Measurements from ENCODE around the gene ZNF581. TPM values are rescaled to one million over a fixed set of nuclear protein-coding genes. Genes with fewer than 3 reads are reported as not detected.
A peak's percentile ranks its signal among the peaks of the same experiment; 100 is the strongest.

Gene ZNF581
- polyA plus RNA-seq, 1 donor from 2014 or later = 15.3 TPM

DNA sequence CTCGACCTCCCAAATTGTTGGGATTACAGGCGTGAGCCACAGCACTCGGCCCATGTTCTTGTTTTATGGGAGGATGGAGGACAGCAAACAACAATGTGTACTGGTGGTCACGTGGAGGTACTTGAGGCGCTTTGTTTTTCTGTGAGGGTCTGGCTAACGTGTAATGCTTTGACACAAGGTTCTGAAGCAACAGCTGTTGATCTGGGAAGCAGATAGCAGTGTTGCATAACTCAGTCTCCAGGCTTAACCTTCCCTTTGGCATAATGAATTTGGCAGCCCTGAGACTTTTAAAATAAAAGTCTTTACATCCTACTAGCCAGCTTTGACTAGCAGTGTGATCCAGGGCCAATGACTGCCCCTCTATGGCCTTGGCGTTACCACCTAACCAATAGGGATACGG lies 9.6 kb upstream of the ZNF581 start:
- no peaks in the 10 kb centered on the region for H3K36me3 ChIP-seq (ENCODE audit: insufficient read depth, low read length)
- no peak overlapping the region for H3K9ac ChIP-seq (ENCODE audit: low read length)
- H3K27ac ChIP-seq (ENCODE audit: low read length) = no peak overlapping the region
- H3K4me2 ChIP-seq (ENCODE audit: low read length) = no peak overlapping the region
- H3K9me3 ChIP-seq (ENCODE audit: low read length) = no peaks in the 10 kb centered on the region
- H3K9me2 ChIP-seq (ENCODE audit: insufficient read depth, low read length) = no peaks in the 10 kb centered on the region
- H3F3A ChIP-seq (ENCODE audit: insufficient read depth, low read length, poor library complexity, severe bottlenecking) = no peaks in the 10 kb centered on the region
- no peak overlapping the region for H2AFZ ChIP-seq (ENCODE audit: low read depth, low read length)
- no peak overlapping the region for H3K4me3 ChIP-seq (ENCODE audit: low read length)
- TF ChIP-seq, protein P1, sequence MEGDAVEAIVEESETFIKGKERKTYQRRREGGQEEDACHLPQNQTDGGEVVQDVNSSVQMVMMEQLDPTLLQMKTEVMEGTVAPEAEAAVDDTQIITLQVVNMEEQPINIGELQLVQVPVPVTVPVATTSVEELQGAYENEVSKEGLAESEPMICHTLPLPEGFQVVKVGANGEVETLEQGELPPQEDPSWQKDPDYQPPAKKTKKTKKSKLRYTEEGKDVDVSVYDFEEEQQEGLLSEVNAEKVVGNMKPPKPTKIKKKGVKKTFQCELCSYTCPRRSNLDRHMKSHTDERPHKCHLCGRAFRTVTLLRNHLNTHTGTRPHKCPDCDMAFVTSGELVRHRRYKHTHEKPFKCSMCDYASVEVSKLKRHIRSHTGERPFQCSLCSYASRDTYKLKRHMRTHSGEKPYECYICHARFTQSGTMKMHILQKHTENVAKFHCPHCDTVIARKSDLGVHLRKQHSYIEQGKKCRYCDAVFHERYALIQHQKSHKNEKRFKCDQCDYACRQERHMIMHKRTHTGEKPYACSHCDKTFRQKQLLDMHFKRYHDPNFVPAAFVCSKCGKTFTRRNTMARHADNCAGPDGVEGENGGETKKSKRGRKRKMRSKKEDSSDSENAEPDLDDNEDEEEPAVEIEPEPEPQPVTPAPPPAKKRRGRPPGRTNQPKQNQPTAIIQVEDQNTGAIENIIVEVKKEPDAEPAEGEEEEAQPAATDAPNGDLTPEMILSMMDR (IDR thresholded peaks at IDR 0.05; ENCODE audit: poor library complexity, severe bottlenecking) = no peak
- no peak for TF ChIP-seq EP300 (conservative IDR thresholded peaks at IDR 0.05; ENCODE audit: poor library complexity, severe bottlenecking)
- no peak for TF ChIP-seq MXI1 (conservative IDR thresholded peaks at IDR 0.05; ENCODE audit: poor library complexity, severe bottlenecking)
- TF ChIP-seq SMC3 (conservative IDR thresholded peaks at IDR 0.05; ENCODE audit: poor library complexity) = no peak
- TF ChIP-seq, protein P2, sequence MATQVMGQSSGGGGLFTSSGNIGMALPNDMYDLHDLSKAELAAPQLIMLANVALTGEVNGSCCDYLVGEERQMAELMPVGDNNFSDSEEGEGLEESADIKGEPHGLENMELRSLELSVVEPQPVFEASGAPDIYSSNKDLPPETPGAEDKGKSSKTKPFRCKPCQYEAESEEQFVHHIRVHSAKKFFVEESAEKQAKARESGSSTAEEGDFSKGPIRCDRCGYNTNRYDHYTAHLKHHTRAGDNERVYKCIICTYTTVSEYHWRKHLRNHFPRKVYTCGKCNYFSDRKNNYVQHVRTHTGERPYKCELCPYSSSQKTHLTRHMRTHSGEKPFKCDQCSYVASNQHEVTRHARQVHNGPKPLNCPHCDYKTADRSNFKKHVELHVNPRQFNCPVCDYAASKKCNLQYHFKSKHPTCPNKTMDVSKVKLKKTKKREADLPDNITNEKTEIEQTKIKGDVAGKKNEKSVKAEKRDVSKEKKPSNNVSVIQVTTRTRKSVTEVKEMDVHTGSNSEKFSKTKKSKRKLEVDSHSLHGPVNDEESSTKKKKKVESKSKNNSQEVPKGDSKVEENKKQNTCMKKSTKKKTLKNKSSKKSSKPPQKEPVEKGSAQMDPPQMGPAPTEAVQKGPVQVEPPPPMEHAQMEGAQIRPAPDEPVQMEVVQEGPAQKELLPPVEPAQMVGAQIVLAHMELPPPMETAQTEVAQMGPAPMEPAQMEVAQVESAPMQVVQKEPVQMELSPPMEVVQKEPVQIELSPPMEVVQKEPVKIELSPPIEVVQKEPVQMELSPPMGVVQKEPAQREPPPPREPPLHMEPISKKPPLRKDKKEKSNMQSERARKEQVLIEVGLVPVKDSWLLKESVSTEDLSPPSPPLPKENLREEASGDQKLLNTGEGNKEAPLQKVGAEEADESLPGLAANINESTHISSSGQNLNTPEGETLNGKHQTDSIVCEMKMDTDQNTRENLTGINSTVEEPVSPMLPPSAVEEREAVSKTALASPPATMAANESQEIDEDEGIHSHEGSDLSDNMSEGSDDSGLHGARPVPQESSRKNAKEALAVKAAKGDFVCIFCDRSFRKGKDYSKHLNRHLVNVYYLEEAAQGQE (IDR thresholded peaks at IDR 0.05; ENCODE audit: borderline replicate concordance) = no peak
- TF ChIP-seq TAF1 (IDR thresholded peaks at IDR 0.05; ENCODE audit: low read depth) = no peak
- no peak for TF ChIP-seq RAD21 (conservative IDR thresholded peaks at IDR 0.05)
- no peak for TF ChIP-seq EZH2 (IDR thresholded peaks at IDR 0.05; ENCODE audit: borderline replicate concordance, insufficient read depth, low read length, poor library complexity, severe bottlenecking)
- H4K20me1 ChIP-seq (ENCODE audit: insufficient read depth) = no peaks in the 10 kb centered on the region
- H3K79me2 ChIP-seq (replicated peaks; ENCODE audit: insufficient read depth, low read length) = peaks cover 20% of the 10 kb centered on the region
- no peaks in the 10 kb centered on the region for H3K27me3 ChIP-seq (ENCODE audit: insufficient read depth, low read depth, low read length)

DNA sequence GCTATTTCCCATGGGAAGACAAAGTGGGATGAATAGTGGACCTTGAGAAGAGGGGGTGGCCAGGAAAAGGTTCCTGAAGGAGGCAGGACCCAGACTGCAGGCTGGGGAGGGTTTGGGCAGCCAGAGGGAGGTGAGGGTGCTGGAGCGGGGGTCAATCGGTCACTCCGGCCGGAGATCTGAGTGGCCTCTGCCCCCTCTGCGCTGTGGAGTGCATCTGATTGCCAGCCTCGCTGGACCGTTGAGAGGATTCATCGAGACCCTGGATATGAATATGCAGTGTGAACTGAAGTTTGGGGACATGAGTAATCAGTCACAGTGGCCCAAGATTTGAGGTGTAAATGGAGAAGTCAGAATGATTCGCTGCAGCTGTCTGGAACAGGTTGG lies 8.1 kb upstream of the ZNF581 start:
- Histone ChIP-seq H3K27ac (ENCODE audit: low read length) (peak overlapping the region; percentile 79), H4K20me1 (ENCODE audit: insufficient read depth) (no peaks in the 10 kb centered on the region), H3F3A (ENCODE audit: insufficient read depth, low read length, poor library complexity, severe bottlenecking) (no peaks in the 10 kb centered on the region), H3K36me3 (ENCODE audit: insufficient read depth, low read length) (no peaks in the 10 kb centered on the region), H3K9me2 (ENCODE audit: insufficient read depth, low read length) (no peaks in the 10 kb centered on the region), H3K9me3 (ENCODE audit: low read length) (no peaks in the 10 kb centered on the region), H3K79me2 (replicated peaks; ENCODE audit: insufficient read depth, low read length) (peaks cover 25% of the 10 kb centered on the region), H3K4me3 (ENCODE audit: low read length) (peak overlapping the region; percentile 97), H3K27me3 (ENCODE audit: insufficient read depth, low read depth, low read length) (no peaks in the 10 kb centered on the region), H2AFZ (ENCODE audit: low read depth, low read length) (peak overlapping the region; percentile 51), H3K4me2 (ENCODE audit: low read length) (peak overlapping the region; percentile 81), H3K9ac (ENCODE audit: low read length) (peak overlapping the region; percentile 94)
- peak; percentile 1 for TF ChIP-seq MXI1 (conservative IDR thresholded peaks at IDR 0.05; ENCODE audit: poor library complexity, severe bottlenecking)
- no peak for TF ChIP-seq SMC3 (conservative IDR thresholded peaks at IDR 0.05; ENCODE audit: poor library complexity)
- TF ChIP-seq, protein P1 (IDR thresholded peaks at IDR 0.05; ENCODE audit: poor library complexity, severe bottlenecking) = no peak
- TF ChIP-seq POLR2AphosphoS5 (IDR thresholded peaks at IDR 0.05) = no peak
- no peak for TF ChIP-seq RAD21 (conservative IDR thresholded peaks at IDR 0.05)
